OCI-LY1 (cell line): Measurements from ENCODE around the gene FAAP100.

Source experiments
- CTCF ChIP-seq: fragments of 200-600 bp; sonication (generic), shearing (Covaris generic); IDR thresholded peaks from 2 replicates; pipeline ENCODE4 v1.5.1; 2017; ENCODE audit warnings: mild to moderate bottlenecking, antibody characterized with exemption, low read length, moderate library complexity, mixed read lengths
- EZH2 ChIP-seq: fragments of 200-600 bp; sonication (generic), shearing (Covaris generic); IDR thresholded peaks from 2 replicates; pipeline ENCODE4 v1.8.0; 2017; ENCODE audit warnings: borderline replicate concordance, mixed run types, mild to moderate bottlenecking, antibody characterized with exemption, low read length, moderate library complexity, mixed read lengths

GRCh38 chr17:81599719-81600486 is 47.8 kb upstream of the FAAP100 start:
- TF ChIP-seq CTCF: no peak
- no peak for TF ChIP-seq EZH2
